DOHH2 (cell line): ENCODE results near the gene WBP11.

Experiments used
- CTCF ChIP-seq: fragments of 200-600 bp; sonication (generic); IDR thresholded peaks from one replicate; pipeline ENCODE4 v1.5.1; 2014; ENCODE audit warnings: antibody characterized with exemption, mild to moderate bottlenecking, low read depth, low read length; ENCODE audit not compliant: poor library complexity, severe bottlenecking
- EZH2phosphoT487 ChIP-seq: fragments of 200-600 bp; sonication (generic); IDR thresholded peaks from 2 replicates; pipeline ENCODE4 v1.6.1; 2017; ENCODE audit warnings: borderline replicate concordance, mild to moderate bottlenecking, antibody characterized with exemption, low read length, moderate library complexity, mixed read lengths

GRCh38 chr12:14784471-14784870 lies 18.8 kb downstream of the WBP11 start:
- TF ChIP-seq CTCF = no peak
- no peak for TF ChIP-seq EZH2phosphoT487
